T-helper 1 cell treated with Interleukin-12 subunit alpha and Interleukin-12 subunit beta and Interleukin-4 antibody, amounts not matched to agents 30 ng/mL and 1 ng/mL, for 36 hours (primary cell): ENCODE data around the gene SLC6A20. TPM values are rescaled to one million over a fixed set of nuclear protein-coding genes. Genes with fewer than 3 reads are reported as not detected.

Experiments
- intact Hi-C: fragments of 100-400 bp; cut with micrococcal nuclease; formaldehyde crosslinking; loops from one replicate; pipeline ENCODE4 v1.15.1; 2024
- total RNA-seq: library from RNA; stranded (reverse); gene quantifications from 2 replicates; pipeline ENCODE4 v1.2.3, GENCODE V29; 2022

The SLC6A20 gene
- total RNA-seq, 1 donor from 2014 or later = not detected

DNA sequence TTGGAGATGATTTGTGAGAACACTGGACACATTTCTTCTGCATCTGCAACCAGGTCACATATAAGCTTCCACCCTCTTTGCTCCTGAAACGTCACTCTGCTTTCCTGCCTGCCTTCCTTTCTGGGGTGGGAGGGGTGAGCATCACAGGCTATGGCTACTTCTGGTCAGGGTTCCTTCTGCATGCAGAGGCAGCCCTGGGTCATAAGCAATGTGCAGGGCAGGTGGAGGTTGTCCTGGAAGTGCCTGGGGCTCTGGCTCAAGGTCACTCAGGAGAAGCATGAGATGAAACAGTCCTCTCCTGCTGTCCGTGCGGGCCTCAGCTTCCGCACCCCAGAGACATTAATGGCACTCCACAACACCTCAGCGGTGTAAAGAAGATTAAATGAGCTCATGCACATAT is 15.1 kb downstream of the SLC6A20 start:
- intact Hi-C loops = no loop called here

GRCh38 chr3:45779746-45780735 is 16.3 kb downstream of the SLC6A20 start:
- intact Hi-C loops = no loop called here

DNA sequence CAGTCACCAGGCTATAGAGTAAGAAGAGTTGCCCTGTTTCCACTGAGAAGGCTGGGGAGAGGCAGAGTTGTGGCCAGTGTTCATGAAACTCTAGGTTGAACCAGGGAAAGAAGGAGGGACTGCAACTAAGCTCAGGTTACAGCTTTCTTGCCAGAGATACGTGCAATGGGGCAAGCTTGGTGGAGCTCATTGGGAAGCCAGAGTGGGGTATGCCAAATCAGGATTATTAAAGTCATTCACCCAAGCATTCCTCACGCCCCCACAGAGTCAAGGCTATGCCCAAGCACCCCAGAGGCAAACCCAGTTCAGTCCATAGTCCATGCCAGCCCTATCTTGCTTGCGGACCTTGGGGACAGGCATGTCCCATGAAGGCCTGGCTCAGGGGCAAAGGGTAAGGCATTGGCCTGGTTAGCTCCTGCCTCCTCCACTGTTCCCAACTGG is 17.6 kb downstream of the SLC6A20 start:
- intact Hi-C loops = no loop called here

GRCh38 chr3:45777746-45778386 is 18.5 kb downstream of the SLC6A20 start:
- intact Hi-C loops = no loop called here

- intact Hi-C loops = no loop called here
Measured at GRCh38 chr3:45777111-45777745, 19.1 kb downstream of the SLC6A20 start.

- intact Hi-C loops = no loop called here
Measured at GRCh38 chr3:45776611-45777010, 19.7 kb downstream of the SLC6A20 start.

DNA sequence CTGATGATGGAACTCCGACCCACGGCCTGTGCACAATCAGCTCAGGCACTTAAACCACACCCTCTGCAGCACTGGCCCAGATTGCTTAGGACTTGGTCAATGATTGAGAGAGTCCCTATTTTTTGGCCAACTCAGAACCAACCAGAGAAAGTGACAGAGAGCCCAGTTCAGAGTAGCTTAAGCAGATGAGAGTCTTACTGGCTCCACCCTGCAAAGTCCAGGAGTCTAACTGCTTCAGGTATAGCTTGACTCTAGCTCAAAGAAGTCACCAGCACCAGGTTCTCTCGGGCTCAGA is 20.1 kb downstream of the SLC6A20 start:
- intact Hi-C loops = no loop called here

- intact Hi-C loops = no loop called here
Measured at GRCh38 chr3:45775571-45776300, 20.6 kb downstream of the SLC6A20 start.

- intact Hi-C loops = no loop called here
Measured at GRCh38 chr3:45774581-45775521, 21.5 kb downstream of the SLC6A20 start.

DNA sequence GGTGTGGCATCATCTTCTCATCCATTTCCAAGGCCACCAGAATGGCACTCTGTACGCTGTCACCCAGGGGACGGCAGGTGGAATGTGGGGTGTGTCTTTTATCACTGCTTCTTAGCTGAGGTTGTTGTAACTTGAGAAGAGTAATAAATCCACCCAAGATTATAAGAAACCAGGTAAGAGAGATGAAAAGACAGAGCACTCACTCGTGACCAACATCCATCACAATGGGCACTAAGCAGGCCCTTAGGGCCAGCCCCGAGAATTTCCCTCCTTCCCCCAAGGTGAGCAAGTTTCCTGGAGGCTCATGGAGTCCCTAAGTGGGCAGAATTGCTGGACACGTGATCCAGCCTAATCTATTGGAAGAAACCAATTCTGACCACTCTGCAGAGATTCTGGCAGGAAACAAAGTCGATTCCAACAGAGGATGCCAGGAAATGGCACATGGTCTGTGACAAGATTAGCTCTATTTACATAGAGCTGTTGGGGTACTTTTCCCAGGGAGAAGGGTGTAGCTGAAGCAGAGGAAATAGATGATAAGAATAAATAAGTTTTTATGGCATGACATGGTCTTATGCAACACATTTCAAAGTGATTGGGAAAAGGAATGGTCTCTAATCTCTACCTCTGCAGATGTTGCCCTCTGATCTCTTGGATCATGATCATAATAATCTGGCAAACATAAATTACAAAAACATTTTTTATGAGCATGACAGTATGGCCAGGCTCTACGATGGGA is 22.5 kb downstream of the SLC6A20 start:
- intact Hi-C loops = no loop called here

DNA sequence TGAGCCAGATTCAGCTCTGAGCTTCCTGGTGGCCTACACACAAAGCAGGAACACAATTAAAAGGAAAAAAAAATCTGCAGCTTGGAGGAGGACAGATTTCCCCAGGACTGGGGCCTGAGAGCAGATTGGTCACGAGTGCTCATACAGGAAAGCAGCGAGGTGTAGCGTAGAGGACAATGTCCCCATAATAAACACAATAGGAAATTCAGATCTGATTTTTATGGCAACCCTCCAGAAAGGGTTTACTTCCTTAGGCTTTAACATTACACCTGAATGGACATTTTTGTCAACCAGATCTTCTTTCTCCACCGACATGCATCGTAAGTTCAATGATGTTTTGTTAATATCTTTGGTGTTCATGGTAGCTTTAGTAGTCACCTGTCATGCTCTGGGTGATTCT is 23.3 kb downstream of the SLC6A20 start:
- intact Hi-C loops = no loop called here

- intact Hi-C loops = no loop called here
Measured at GRCh38 chr3:45772341-45773035, 23.8 kb downstream of the SLC6A20 start.

DNA sequence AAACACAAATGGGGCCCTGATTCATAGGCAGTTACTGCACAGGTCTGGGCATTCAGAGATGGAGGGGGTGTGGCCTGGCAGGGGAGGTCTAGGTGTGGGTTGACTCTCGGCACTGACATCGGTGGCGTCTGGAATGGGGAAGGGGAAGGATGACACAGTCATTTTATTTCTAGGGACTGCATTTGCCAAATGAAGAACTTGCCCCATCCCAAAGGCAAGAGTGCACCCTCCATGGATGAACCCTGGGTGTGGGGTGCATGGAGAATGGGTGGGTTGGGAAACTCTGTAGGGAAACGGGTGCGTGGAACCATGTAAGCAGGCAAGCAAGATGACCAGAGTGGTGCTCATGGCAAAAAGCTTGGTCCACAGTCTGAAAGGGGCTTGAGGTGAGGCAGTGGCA is 24.5 kb downstream of the SLC6A20 start:
- intact Hi-C loops = no loop called here

DNA sequence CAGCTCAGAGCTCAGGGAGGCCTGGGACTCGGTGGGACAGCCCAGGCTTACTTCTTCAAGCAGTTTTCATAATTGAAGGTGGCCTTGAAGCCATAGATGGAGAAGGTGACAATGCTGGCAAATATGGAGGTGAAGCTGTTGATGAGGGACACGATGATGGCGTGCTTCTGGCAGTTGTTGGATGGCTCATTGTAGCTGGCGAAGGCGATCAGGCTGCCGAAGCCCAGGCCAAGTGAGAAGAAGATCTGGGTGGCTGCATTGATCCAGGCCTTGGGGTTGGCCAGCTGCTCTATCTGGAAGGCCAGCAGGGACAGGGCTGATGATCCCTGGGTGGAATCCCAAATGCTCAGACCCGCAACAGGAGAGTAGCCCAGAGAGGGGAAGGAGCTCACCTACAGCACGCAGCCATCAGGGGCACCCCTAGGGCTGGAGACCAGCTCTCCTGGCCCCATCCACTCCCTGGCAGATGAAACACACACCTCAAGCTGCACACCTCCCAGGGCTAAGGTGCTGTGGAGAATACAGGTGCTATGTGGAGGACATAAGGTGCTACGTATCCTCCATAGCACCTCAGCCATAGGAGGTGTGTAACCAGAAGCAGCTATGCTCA is 25.1 kb downstream of the SLC6A20 start:
- intact Hi-C loops = no loop called here

DNA sequence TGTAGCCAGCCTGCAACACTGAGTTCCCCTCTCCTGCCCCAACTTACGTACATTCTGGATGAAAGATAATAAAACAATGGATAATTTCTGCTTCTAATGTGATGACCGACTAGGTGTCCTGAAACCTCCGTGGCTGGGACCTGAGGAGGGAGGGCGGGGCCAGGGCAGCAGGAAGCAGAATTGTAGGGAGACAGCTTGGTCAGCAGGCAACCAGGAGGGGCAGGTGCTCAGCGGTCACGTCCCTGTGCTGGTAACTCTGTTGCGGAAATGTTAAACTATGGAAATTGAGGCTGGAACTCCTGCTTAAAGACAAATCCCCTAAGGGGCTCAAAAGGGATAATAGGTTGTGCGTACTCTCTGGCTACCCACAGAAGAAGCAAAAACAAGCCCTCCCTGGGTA is 30.4 kb downstream of the SLC6A20 start:
- intact Hi-C loops = no loop called here

DNA sequence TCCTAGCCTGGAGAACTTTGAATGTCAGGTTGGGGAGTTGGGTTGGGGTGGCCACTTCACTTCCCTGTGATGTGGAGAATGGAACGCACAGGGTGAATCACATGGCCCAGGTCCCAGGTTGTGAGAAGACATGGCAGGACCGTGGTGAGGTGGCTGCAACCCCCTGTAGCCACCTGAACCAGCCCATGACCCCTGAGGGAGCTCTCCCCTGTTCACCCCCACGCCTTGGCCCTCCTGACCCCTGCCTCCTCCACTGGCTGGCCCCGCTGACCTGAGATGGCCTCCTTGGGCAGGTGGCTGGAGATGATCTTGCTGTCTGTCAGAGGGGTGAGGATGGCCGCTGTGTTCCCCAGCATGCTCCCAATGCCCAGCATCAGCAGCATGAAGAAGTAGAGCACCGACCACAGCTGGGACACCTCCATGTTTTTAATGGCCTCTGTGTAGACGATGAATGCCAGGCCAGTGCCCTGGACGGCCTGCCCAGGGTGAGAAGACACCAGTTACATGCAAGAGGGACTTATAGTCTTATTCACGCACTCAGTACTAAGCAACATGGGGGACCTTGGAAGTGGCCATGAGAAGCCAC is 31.0 kb downstream of the SLC6A20 start:
- intact Hi-C loops = no loop called here

DNA sequence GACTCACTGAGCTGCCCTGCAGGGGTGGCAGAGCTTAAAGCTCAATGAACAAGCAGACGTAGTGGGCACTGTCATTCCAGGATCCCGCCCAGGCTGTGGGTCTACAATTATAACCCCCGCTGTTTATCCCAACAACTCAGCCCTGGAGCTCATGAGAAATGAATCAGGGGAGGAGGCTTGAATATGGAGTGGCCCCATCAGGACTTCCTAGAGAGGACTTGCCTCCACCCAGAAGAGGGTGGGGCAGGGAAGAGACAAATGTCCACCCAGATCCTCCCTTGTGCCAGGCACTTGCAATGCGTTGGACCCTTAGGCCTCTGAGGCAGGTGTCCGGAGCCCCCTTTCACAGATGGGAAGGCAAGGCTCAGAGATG is 33.0 kb downstream of the SLC6A20 start:
- intact Hi-C loops = loop anchor here (5.0 kb wide), 1 partner anchor 69 kb away; no protein-coding TSS in a partner anchor

GRCh38 chr3:45762647-45763302 is 33.6 kb downstream of the SLC6A20 start:
- intact Hi-C loops = loop anchor here (5.0 kb wide), 1 partner anchor 70 kb away; no protein-coding TSS in a partner anchor
